OCI-LY1 (cell line): ENCODE data around the gene SLC27A3.

ENCODE experiments used
- H2AFZ ChIP-seq: fragments of 200-600 bp; sonication (generic), shearing (Covaris generic); 2 replicates; pipeline ENCODE4 v1.6.0; 2014; ENCODE audit warnings: antibody characterized with exemption, mild to moderate bottlenecking, low read length
- H3F3A ChIP-seq: fragments of 200-600 bp; sonication (generic), shearing (Covaris generic); 2 replicates; pipeline ENCODE4 v1.6.0; 2014; ENCODE audit warnings: mild to moderate bottlenecking, antibody characterized with exemption, low read length, moderate library complexity; ENCODE audit not compliant: insufficient read depth
- H3K27ac ChIP-seq: fragments of 200-600 bp; sonication (generic); 2 replicates; pipeline ENCODE4 v1.5.1; 2014; ENCODE audit warnings: low read length, mixed run types, mild to moderate bottlenecking, low read depth; ENCODE audit not compliant: poor library complexity, severe bottlenecking
- H3K27me3 ChIP-seq: fragments of 200-600 bp; sonication (generic); 2 replicates; pipeline ENCODE4 v1.6.0; 2014; ENCODE audit warnings: antibody characterized with exemption, mild to moderate bottlenecking, low read length, moderate library complexity; ENCODE audit not compliant: insufficient read depth
- H3K36me3 ChIP-seq: fragments of 200-600 bp; sonication (generic); 2 replicates; pipeline ENCODE4 v1.6.1; 2014; ENCODE audit warnings: mild to moderate bottlenecking, antibody characterized with exemption, low read length, moderate library complexity, mixed read lengths; ENCODE audit not compliant: insufficient read depth
- H3K4me1 ChIP-seq: fragments of 200-600 bp; sonication (generic); 2 replicates; pipeline ENCODE4 v1.5.1; 2014; ENCODE audit warnings: mild to moderate bottlenecking, low read length, moderate library complexity; ENCODE audit not compliant: insufficient read depth, severe bottlenecking
- H3K4me2 ChIP-seq: fragments of 200-600 bp; sonication (generic), shearing (Covaris generic); 2 replicates; pipeline ENCODE4 v1.6.1; 2014; ENCODE audit warnings: low read length
- H3K4me3 ChIP-seq: fragments of 200-600 bp; sonication (generic); 2 replicates; pipeline ENCODE4 v1.5.1; 2014; ENCODE audit warnings: low read length, low read depth, mild to moderate bottlenecking, mixed read lengths; ENCODE audit not compliant: poor library complexity, severe bottlenecking
- H3K79me2 ChIP-seq: fragments of 200-600 bp; shearing (Covaris generic); 2 replicates; pipeline ENCODE4 v1.6.1; 2016; ENCODE audit warnings: mixed run types, low read length, mixed read lengths; ENCODE audit not compliant: insufficient read depth
- H3K9ac ChIP-seq: fragments of 200-600 bp; sonication (generic), shearing (Covaris generic); 2 replicates; pipeline ENCODE4 v1.6.1; 2014; ENCODE audit warnings: mild to moderate bottlenecking, low read length, mixed read lengths
- H3K9me2 ChIP-seq: fragments of 200-600 bp; sonication (generic), shearing (Covaris generic); 2 replicates; pipeline ENCODE4 v1.6.1; 2014; ENCODE audit warnings: low read depth, mild to moderate bottlenecking, low read length, mixed read lengths
- H3K9me3 ChIP-seq: fragments of 200-600 bp; shearing (Covaris generic); 2 replicates; pipeline ENCODE4 v1.6.1; 2014; ENCODE audit warnings: low read length, mixed read lengths
- H4K20me1 ChIP-seq: fragments of 200-600 bp; sonication (generic), shearing (Covaris generic); 2 replicates; pipeline ENCODE4 v1.6.0; 2016; ENCODE audit warnings: mild to moderate bottlenecking, low read length; ENCODE audit not compliant: insufficient read depth
- EZH2 ChIP-seq: fragments of 200-600 bp; sonication (generic), shearing (Covaris generic); IDR thresholded peaks from 2 replicates; pipeline ENCODE4 v1.8.0; 2017; ENCODE audit warnings: borderline replicate concordance, mixed run types, mild to moderate bottlenecking, antibody characterized with exemption, low read length, moderate library complexity, mixed read lengths
- TF ChIP-seq, protein P1 (sequence below): fragments of 200-600 bp; sonication (generic), shearing (Covaris generic); IDR thresholded peaks from 2 replicates; pipeline ENCODE4 v1.5.1; 2017; ENCODE audit warnings: mild to moderate bottlenecking, antibody characterized with exemption, low read length, moderate library complexity, mixed read lengths

Gene SLC27A3

DNA sequence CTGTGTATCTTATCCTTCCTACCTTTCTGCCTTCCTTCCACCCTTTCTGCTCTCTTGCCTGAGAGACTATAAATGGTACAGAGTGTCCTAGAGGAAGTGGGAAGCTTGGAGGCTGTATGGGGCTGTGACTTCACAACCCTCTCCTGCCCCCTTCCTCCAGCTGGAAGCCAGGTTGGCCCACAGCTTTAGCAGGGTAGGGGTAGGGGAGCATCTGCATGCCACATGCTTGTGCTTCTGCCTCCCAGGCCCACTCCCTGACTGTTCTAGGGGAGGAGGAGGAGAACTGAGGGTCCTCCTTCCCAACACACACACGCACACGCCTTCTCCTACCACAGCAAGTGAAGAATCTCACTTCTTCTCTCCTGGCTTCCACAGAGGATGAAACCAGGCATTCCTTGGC is 3.9 kb upstream of the SLC27A3 start:
- no peak for TF ChIP-seq EZH2
- TF ChIP-seq, protein P1, sequence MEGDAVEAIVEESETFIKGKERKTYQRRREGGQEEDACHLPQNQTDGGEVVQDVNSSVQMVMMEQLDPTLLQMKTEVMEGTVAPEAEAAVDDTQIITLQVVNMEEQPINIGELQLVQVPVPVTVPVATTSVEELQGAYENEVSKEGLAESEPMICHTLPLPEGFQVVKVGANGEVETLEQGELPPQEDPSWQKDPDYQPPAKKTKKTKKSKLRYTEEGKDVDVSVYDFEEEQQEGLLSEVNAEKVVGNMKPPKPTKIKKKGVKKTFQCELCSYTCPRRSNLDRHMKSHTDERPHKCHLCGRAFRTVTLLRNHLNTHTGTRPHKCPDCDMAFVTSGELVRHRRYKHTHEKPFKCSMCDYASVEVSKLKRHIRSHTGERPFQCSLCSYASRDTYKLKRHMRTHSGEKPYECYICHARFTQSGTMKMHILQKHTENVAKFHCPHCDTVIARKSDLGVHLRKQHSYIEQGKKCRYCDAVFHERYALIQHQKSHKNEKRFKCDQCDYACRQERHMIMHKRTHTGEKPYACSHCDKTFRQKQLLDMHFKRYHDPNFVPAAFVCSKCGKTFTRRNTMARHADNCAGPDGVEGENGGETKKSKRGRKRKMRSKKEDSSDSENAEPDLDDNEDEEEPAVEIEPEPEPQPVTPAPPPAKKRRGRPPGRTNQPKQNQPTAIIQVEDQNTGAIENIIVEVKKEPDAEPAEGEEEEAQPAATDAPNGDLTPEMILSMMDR: no peak
- Histone ChIP-seq H2AFZ (no peak overlapping the region), H3F3A (no peaks in the 10 kb centered on the region), H3K4me1 (peaks cover 10% of the 10 kb centered on the region), H3K36me3 (peaks cover 72% of the 10 kb centered on the region), H3K79me2 (no peaks in the 10 kb centered on the region), H3K9ac (no peak overlapping the region), H4K20me1 (no peaks in the 10 kb centered on the region), H3K4me3 (no peak overlapping the region), H3K9me3 (no peaks in the 10 kb centered on the region), H3K27ac (no peak overlapping the region), H3K9me2 (no peaks in the 10 kb centered on the region), H3K27me3 (no peaks in the 10 kb centered on the region), H3K4me2 (no peak overlapping the region)

DNA sequence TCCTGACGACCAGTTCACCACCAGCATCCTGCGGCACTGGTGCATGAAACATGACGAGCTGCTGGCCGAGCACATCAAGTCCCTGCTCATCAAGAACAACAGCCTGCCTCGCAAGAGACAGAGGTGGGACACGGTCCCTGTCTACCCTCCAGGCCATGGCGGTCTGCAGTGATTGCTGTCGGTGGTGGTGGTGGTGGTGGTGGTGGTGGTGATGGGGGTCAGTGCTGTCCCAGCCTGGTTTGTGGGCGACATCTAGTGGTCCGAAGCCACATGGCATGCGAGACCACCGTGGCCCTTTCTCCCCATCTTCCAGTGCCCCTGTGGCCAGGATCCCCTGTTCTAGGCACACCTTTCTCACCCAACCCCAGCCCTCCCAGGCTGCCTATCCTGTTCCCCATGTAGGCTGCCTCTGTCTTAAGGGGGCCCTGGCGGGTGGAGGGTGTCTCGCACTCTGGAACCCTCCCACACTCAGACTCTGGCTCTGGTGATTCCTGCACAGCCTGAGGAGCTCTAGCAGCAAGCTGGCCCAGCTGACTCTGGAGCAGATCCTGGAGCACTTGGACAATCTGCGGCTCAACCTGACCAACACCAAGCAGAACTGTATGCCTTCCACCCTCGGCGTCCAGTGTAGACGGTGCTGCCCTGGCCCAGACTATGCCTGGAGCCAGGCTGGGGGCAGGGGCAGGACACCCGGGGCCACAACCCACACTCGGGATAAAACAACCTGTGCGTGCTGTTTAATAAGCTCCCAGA is 3.2 kb upstream of the SLC27A3 start:
- H3K9me2 ChIP-seq: no peaks in the 10 kb centered on the region
- H3K4me1 ChIP-seq: peaks cover 12% of the 10 kb centered on the region
- no peaks in the 10 kb centered on the region for H3K27me3 ChIP-seq
- no peak overlapping the region for H3K4me3 ChIP-seq
- no peaks in the 10 kb centered on the region for H4K20me1 ChIP-seq
- no peak overlapping the region for H3K9ac ChIP-seq
- H2AFZ ChIP-seq: no peak overlapping the region
- H3K4me2 ChIP-seq: no peak overlapping the region
- no peaks in the 10 kb centered on the region for H3F3A ChIP-seq
- TF ChIP-seq, protein P1: peak; percentile 58; the same call in 1 of the 2 replicates
- TF ChIP-seq EZH2: no peak
- peaks cover 70% of the 10 kb centered on the region for H3K36me3 ChIP-seq
- H3K9me3 ChIP-seq: no peaks in the 10 kb centered on the region
- no peak overlapping the region for H3K27ac ChIP-seq
- no peaks in the 10 kb centered on the region for H3K79me2 ChIP-seq

DNA sequence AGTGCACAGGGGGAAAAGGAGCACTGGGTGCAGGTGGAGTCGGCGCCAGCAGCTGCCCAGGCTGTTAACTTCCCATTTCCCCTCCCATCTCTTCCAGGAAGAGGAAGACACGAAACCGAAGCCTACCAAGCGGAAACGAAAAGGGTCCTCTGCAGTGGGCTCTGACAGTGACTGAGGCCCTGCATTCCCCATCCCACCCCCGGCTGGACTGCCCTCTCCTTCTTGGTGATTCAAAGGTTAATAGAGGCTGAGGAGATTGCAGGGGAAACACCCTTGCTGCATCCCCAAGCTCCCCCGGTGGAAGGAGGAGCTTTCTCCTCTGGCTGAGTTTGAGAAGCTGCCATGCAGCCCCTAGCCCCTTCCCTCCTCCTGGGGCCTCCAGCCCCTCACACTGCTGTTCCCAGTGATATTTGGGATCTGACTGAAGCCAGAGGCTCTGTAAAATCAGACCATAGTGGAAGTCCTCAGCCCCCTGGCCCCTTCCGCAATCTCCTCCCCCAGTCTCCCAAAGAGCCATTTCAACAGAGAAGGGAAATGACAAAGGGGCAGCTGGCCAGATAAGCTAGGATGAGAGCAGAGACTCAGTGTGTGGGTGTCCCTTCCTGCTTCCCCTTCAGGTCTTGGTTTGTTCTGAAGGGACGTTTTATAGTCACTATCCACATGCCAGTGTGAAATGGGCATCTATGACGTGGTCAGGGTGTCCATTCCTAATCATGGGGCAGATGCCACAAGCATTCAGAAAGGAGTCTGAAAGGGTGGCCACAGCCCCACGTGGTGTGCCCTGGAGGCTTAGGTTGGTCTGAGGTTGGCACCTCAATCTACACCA is 1.9 kb upstream of the SLC27A3 start:
- Histone ChIP-seq H4K20me1 (no peaks in the 10 kb centered on the region), H3F3A (no peaks in the 10 kb centered on the region), H3K9me3 (no peaks in the 10 kb centered on the region), H3K4me3 (no peak overlapping the region), H3K4me2 (no peak overlapping the region), H3K9ac (no peak overlapping the region), H2AFZ (no peak overlapping the region), H3K27me3 (no peaks in the 10 kb centered on the region), H3K36me3 (peaks cover 57% of the 10 kb centered on the region), H3K4me1 (peaks cover 12% of the 10 kb centered on the region), H3K79me2 (no peaks in the 10 kb centered on the region), H3K9me2 (no peaks in the 10 kb centered on the region), H3K27ac (no peak overlapping the region)
- no peak for TF ChIP-seq EZH2
- TF ChIP-seq, protein P1: no peak
